ENCODE data around the gene RBM45.
"Not testable (repeated sequence)": the region's sequence is repeated elsewhere in the genome, so short reads cannot be mapped to it uniquely, and the experiment has no call there.

Gene RBM45

GRCh38 chr2:178112202-178113152 is at the start of gene RBM45:
TSS of gene RBM45 (plus strand) at chr2:178112437. CDS start at chr2:178112547, 110 bp downstream.
- peak; percentile 89 for DNase-seq

GRCh38 chr2:178066324-178066723 is 45.9 kb upstream of the RBM45 start:
- DNase-seq: no peak

- no peak for DNase-seq
Observed at GRCh38 chr2:178066890-178067669, 45.2 kb upstream of the RBM45 start.

- no peak for DNase-seq
Observed at GRCh38 chr2:178068823-178069454, 43.3 kb upstream of the RBM45 start.

GRCh38 chr2:178069551-178069950 is 42.7 kb upstream of the RBM45 start:
- no peak for DNase-seq

GRCh38 chr2:178070824-178071223 is 41.4 kb upstream of the RBM45 start:
- no peak for DNase-seq

GRCh38 chr2:178072000-178072382 is 40.2 kb upstream of the RBM45 start:
- no peak for DNase-seq

GRCh38 chr2:178072383-178073301 is 39.6 kb upstream of the RBM45 start, which contains the start of gene PDE11A:
TSS of gene PDE11A (minus strand) at chr2:178072777. CDS start at chr2:178072437, 340 bp downstream.
- DNase-seq: peak; percentile 20

GRCh38 chr2:178074123-178075005 is 37.9 kb upstream of the RBM45 start:
- no peak for DNase-seq

GRCh38 chr2:178075006-178075326 is 37.3 kb upstream of the RBM45 start:
- DNase-seq: no peak

GRCh38 chr2:178076130-178076529 is 36.1 kb upstream of the RBM45 start:
- no peak for DNase-seq

GRCh38 chr2:178079279-178079678 is 33.0 kb upstream of the RBM45 start:
- not testable (repeated sequence) for DNase-seq

GRCh38 chr2:178082408-178083045 is 29.7 kb upstream of the RBM45 start:
- no peak for DNase-seq

- no peak for DNase-seq
Observed at GRCh38 chr2:178084273-178084672, 28.0 kb upstream of the RBM45 start.

- no peak for DNase-seq
Observed at GRCh38 chr2:178088774-178089270, 23.4 kb upstream of the RBM45 start.

- no peak for DNase-seq
Observed at GRCh38 chr2:178093471-178093870, 18.8 kb upstream of the RBM45 start.

GRCh38 chr2:178101321-178102079 is 10.7 kb upstream of the RBM45 start:
- DNase-seq: no peak

- no peak for DNase-seq
Observed at GRCh38 chr2:178105566-178105965, 6.7 kb upstream of the RBM45 start.

- no peak for DNase-seq
Observed at GRCh38 chr2:178106053-178106452, 6.2 kb upstream of the RBM45 start.

- DNase-seq: no peak
Observed at GRCh38 chr2:178108176-178108575, 4.1 kb upstream of the RBM45 start.

All from stimulated activated CD4-positive, alpha-beta T cell treated with anti-CD3 and anti-CD28 coated beads, Interleukin-4, amount 100 ng/mL, for 24 hours (primary cell).